ENCODE results near the gene THRB.

DNA sequence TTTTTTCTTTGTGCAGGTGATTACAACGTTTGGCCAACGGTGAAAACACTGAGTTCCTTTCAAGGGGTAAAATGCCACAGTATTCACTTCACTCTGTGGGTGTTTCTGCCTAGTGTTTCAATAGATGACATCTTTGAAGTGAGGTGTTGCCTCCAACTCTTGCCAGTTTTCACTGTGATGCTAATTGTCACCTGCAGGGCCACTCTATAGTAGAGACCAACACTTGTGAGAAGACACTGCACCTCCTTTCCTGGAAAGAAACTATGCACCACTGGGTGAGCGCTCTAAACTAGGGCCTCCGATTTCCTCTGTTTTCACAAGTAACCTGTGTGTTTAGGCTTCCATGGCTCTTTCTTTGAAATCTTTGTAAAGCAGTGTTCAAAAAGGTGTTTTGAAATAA, 98.3 kb downstream of the THRB start:
- TF ChIP-seq, protein P1, sequence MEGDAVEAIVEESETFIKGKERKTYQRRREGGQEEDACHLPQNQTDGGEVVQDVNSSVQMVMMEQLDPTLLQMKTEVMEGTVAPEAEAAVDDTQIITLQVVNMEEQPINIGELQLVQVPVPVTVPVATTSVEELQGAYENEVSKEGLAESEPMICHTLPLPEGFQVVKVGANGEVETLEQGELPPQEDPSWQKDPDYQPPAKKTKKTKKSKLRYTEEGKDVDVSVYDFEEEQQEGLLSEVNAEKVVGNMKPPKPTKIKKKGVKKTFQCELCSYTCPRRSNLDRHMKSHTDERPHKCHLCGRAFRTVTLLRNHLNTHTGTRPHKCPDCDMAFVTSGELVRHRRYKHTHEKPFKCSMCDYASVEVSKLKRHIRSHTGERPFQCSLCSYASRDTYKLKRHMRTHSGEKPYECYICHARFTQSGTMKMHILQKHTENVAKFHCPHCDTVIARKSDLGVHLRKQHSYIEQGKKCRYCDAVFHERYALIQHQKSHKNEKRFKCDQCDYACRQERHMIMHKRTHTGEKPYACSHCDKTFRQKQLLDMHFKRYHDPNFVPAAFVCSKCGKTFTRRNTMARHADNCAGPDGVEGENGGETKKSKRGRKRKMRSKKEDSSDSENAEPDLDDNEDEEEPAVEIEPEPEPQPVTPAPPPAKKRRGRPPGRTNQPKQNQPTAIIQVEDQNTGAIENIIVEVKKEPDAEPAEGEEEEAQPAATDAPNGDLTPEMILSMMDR (IDR thresholded peaks at IDR 0.05), result no peak
- TF ChIP-seq POLR2A (IDR thresholded peaks at IDR 0.05), result no peak
